CD14-positive monocyte (primary cell): Measurements from ENCODE around the gene AP1M2. TPM values are rescaled to one million over a fixed set of nuclear protein-coding genes. Genes with fewer than 3 reads are reported as not detected.

Experiments used
- DNase-seq, 3 donors: peaks; one replicate each; pipeline ENCODE4 v3.0.0-alpha.2; 2011 to 2022
- H2AFZ ChIP-seq: 2 replicates; pipeline ENCODE4 v1.6.0; 2012; ENCODE audit warnings: mild to moderate bottlenecking, low read depth, low read length, inconsistent platforms; ENCODE audit not compliant: insufficient read depth, poor library complexity, severe bottlenecking
- H3K27ac ChIP-seq, 2 donors: 1 replicate in 1 of 2; 2 replicates in 1 of 2; pipeline ENCODE4 v1.5.1; 2012 to 2013; ENCODE audit warnings: low read length in 2 of 2, control low read depth in 1 of 2, inconsistent platforms in 1 of 2, low read depth in 1 of 2, mild to moderate bottlenecking in 1 of 2
- H3K27me3 ChIP-seq, 2 donors: one replicate each; pipeline versions ENCODE4 v1.6.0 to v1.6.1; 2011 to 2013; ENCODE audit warnings: low read length in 2 of 2; ENCODE audit not compliant: control insufficient read depth in 2 of 2, insufficient read depth in 2 of 2
- H3K36me3 ChIP-seq, 2 donors: replicated peaks in 1 of 2; 1 replicate in 1 of 2; 2 replicates in 1 of 2; pipeline versions ENCODE4 v1.5.1 to v1.6.1; 2012 to 2013; ENCODE audit warnings: low read length in 2 of 2, control low read depth in 1 of 2, inconsistent platforms in 1 of 2, mild to moderate bottlenecking in 1 of 2; ENCODE audit not compliant: insufficient read depth in 2 of 2, control insufficient read depth in 1 of 2
- H3K4me1 ChIP-seq, 2 donors: 1 replicate in 1 of 2; 2 replicates in 1 of 2; pipeline versions ENCODE4 v1.5.1 to v1.6.1; 2012 to 2013; ENCODE audit warnings: low read length in 2 of 2, control low read depth in 1 of 2, inconsistent platforms in 1 of 2, mild to moderate bottlenecking in 1 of 2, moderate library complexity in 1 of 2; ENCODE audit not compliant: insufficient read depth in 2 of 2, control insufficient read depth in 1 of 2
- H3K4me2 ChIP-seq: replicated peaks from 2 replicates; pipeline ENCODE3; 2012; ENCODE audit warnings: low read length, moderate library complexity, mild to moderate bottlenecking; ENCODE audit not compliant: poor library complexity, severe bottlenecking; ENCODE audit errors: extremely low read depth
- H3K4me3 ChIP-seq, 3 experiments: fragments of 200-600 bp in 1 of 3; sonication (generic) in 1 of 3; replicated peaks in 1 of 3; 1 replicate in 2 of 3; 2 replicates in 1 of 3; pipeline ENCODE4 v1.5.1; 2011 to 2013; ENCODE audit warnings: low read length in 3 of 3, mild to moderate bottlenecking in 3 of 3, control low read depth in 2 of 3, low read depth in 2 of 3, inconsistent platforms in 1 of 3, moderate library complexity in 1 of 3
- H3K79me2 ChIP-seq: 2 replicates; pipeline ENCODE4 v1.6.0; 2012; ENCODE audit warnings: mild to moderate bottlenecking, control low read depth, inconsistent platforms, low read length, moderate library complexity; ENCODE audit not compliant: insufficient read depth
- H3K9ac ChIP-seq: 2 replicates; pipeline ENCODE4 v1.6.0; 2017; ENCODE audit warnings: low read length, mild to moderate bottlenecking; ENCODE audit not compliant: insufficient read depth, poor library complexity, severe bottlenecking
- H3K9me3 ChIP-seq, 2 donors: replicated peaks in 1 of 2; 1 replicate in 1 of 2; 2 replicates in 1 of 2; pipeline versions ENCODE4 v1.5.1 to v1.6.1; 2012 to 2013; ENCODE audit warnings: low read length in 2 of 2, control low read depth in 1 of 2; ENCODE audit not compliant: control insufficient read depth in 1 of 2, insufficient read depth in 1 of 2
- H4K20me1 ChIP-seq: 2 replicates; pipeline ENCODE4 v1.6.0; 2012; ENCODE audit warnings: mild to moderate bottlenecking, low read length, control low read depth, moderate library complexity; ENCODE audit not compliant: insufficient read depth
- H3K27ac Mint-ChIP-seq, 7 donors: one replicate each; pipeline ENCODE4 v1.8.0; 2020; ENCODE audit warnings: mild to moderate bottlenecking in 7 of 7, mixed read lengths in 7 of 7, moderate library complexity in 6 of 7, inconsistent platforms in 2 of 7
- H3K27me3 Mint-ChIP-seq, 3 donors: one replicate each; pipeline ENCODE4 v1.8.0; 2021 to 2022; ENCODE audit warnings: low read depth in 3 of 3, mild to moderate bottlenecking in 3 of 3, mixed read lengths in 3 of 3, moderate library complexity in 3 of 3, inconsistent platforms in 1 of 3
- H3K36me3 Mint-ChIP-seq, 2 donors: one replicate each; pipeline ENCODE4 v1.8.0; 2020; ENCODE audit warnings: mixed read lengths in 2 of 2, inconsistent platforms in 1 of 2, mild to moderate bottlenecking in 1 of 2
- H3K4me1 Mint-ChIP-seq: one replicate; pipeline ENCODE4 v1.8.0; 2020; ENCODE audit warnings: mild to moderate bottlenecking, mixed read lengths
- H3K4me3 Mint-ChIP-seq, 2 donors: one replicate each; pipeline ENCODE4 v1.8.0; 2020; ENCODE audit warnings: mild to moderate bottlenecking in 2 of 2, mixed read lengths in 2 of 2, moderate library complexity in 1 of 2
- H3K9me3 Mint-ChIP-seq, 7 donors: one replicate each; pipeline ENCODE4 v1.8.0; 2020 to 2022; ENCODE audit warnings: mixed read lengths in 7 of 7, mild to moderate bottlenecking in 6 of 7, moderate library complexity in 6 of 7, inconsistent platforms in 2 of 7
- WGBS: methylation state at CpG from one replicate; pipeline ENCODE4 v1.1.5; 2013; ENCODE audit warnings: missing lambda C conversion rate; ENCODE audit not compliant: insufficient coverage; 5-methylcytosine and 5-hydroxymethylcytosine counted together
- intact Hi-C, 2 donors: fragments of 100-400 bp; cut with micrococcal nuclease; formaldehyde crosslinking; loops; one replicate each; pipeline versions ENCODE4 v1.15.0 to v1.15.1; 2023
- polyA plus RNA-seq, 3 donors: library from polyadenylated mRNA; depleted of rRNA in 1 of 3; unstranded in 2 of 3; stranded (reverse) in 1 of 3; fragments of 300-500 nt in 2 of 3; fragments of >200 nt in 1 of 3; fragmentation: Illumina TruSeq in 2 of 3; gene quantifications; 1 replicate in 2 of 3; 2 replicates in 1 of 3; pipeline ENCODE4 v1.2.3, GENCODE V29; 2012 to 2021
- TF ChIP-seq, protein P1 (sequence below): fragments of 200-600 bp; IDR thresholded peaks from one replicate; pipeline ENCODE4 v1.8.0; 2022; ENCODE audit warnings: antibody characterized with exemption, mild to moderate bottlenecking

Gene AP1M2
- polyA plus RNA-seq, 3 donors = 0.36 TPM; not detected in 2

DNA sequence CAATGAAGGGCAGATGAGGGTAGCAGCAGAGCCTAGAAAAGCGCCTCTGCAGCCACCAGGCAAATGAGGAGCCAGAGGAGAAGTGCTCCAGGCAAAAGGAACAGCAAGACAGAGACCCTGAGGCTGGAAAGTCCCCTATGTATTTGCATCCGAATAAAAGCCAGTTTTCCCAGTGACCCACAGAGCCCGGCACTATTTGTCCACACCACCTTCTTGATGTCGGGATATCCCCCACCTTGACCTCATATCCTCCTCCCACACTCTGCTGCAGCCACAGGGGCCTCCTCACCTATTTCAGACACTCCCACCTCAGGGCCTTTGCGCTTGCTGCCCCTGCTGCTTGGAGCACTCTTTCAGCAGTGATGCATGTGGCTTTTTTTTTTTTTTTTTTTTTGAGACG, 36.8 kb downstream of the AP1M2 start:
- H3K4me2 ChIP-seq = no peak overlapping the region
- Mint-ChIP-seq H3K27me3 (peaks cover 0 to 1% (median 0%) of the 10 kb centered on the region in 3 donors), H3K4me1 (peaks cover 11% of the 10 kb centered on the region), H3K9me3 (peaks cover 0 to 8% (median 1%) of the 10 kb centered on the region in 7 donors), H3K36me3 (peaks cover 62 to 83% of the 10 kb centered on the region in 2 donors), H3K27ac (peak overlapping the region in 4 of 7 donors; percentile 15 to 64 (median 49)), H3K4me3 (no peak overlapping the region)
- H3K9me3 ChIP-seq = peaks cover 0 to 4% of the 10 kb centered on the region in 2 donors
- DNase-seq = no peak
- H3K4me1 ChIP-seq = peaks cover 2 to 8% of the 10 kb centered on the region in 2 donors
- H3K36me3 ChIP-seq = peaks cover 66 to 84% of the 10 kb centered on the region in 2 donors
- intact Hi-C loops = loop anchor here in 1 of 2 donors (1.0 kb wide), 1 partner anchor 9 kb away; no protein-coding TSS in a partner anchor
- TF ChIP-seq, protein P1, sequence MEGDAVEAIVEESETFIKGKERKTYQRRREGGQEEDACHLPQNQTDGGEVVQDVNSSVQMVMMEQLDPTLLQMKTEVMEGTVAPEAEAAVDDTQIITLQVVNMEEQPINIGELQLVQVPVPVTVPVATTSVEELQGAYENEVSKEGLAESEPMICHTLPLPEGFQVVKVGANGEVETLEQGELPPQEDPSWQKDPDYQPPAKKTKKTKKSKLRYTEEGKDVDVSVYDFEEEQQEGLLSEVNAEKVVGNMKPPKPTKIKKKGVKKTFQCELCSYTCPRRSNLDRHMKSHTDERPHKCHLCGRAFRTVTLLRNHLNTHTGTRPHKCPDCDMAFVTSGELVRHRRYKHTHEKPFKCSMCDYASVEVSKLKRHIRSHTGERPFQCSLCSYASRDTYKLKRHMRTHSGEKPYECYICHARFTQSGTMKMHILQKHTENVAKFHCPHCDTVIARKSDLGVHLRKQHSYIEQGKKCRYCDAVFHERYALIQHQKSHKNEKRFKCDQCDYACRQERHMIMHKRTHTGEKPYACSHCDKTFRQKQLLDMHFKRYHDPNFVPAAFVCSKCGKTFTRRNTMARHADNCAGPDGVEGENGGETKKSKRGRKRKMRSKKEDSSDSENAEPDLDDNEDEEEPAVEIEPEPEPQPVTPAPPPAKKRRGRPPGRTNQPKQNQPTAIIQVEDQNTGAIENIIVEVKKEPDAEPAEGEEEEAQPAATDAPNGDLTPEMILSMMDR = no peak
- WGBS = 100% methylated on average over 3 of the region's 6 CpGs
- peaks cover 20% of the 10 kb centered on the region for H3K79me2 ChIP-seq
- H3K9ac ChIP-seq = no peak overlapping the region
- no peak overlapping the region for H3K27ac ChIP-seq
- peaks cover 49% of the 10 kb centered on the region for H4K20me1 ChIP-seq
- no peak overlapping the region for H3K4me3 ChIP-seq
- H2AFZ ChIP-seq = no peak overlapping the region
- H3K27me3 ChIP-seq = no peaks in the 10 kb centered on the region

DNA sequence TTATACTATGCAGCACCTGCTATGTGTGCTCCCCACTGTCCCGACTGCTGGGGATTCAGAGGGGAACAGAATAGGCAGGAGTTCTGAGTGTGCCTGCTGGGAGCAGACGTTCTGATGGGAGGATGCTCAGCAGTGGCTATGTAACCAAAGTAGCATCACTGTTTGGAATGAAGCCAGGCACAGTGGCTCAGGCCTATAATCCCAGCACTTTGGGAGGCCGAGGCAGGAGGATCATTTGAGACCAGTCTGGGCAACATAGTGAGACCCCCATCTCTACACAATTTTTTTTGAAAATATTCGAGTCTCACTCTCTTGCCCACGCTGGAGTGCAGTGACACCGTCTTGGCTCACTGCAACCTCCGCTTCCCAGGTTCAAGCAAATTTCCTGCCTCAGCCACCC, 37.4 kb downstream of the AP1M2 start:
- Histone ChIP-seq H3K27me3 (no peaks in the 10 kb centered on the region), H3K9ac (no peak overlapping the region), H3K27ac (no peak overlapping the region), H3K79me2 (peaks cover 26% of the 10 kb centered on the region), H3K4me3 (no peak overlapping the region), H2AFZ (no peak overlapping the region), H3K4me1 (peaks cover 8 to 14% of the 10 kb centered on the region in 2 donors), H4K20me1 (peaks cover 43% of the 10 kb centered on the region), H3K9me3 (peaks cover 0 to 4% of the 10 kb centered on the region in 2 donors), H3K36me3 (peaks cover 61 to 78% of the 10 kb centered on the region in 2 donors), H3K4me2 (no peak overlapping the region)
- H3K9me3 Mint-ChIP-seq = peaks cover 0 to 8% (median 1%) of the 10 kb centered on the region in 7 donors
- TF ChIP-seq, protein P1 = no peak
- intact Hi-C loops = loop anchor here in 1 of 2 donors (1.0 kb wide), 1 partner anchor 8 kb away; no protein-coding TSS in a partner anchor
- peaks cover 57 to 77% of the 10 kb centered on the region in 2 donors for H3K36me3 Mint-ChIP-seq
- peaks cover 0 to 3% (median 0%) of the 10 kb centered on the region in 3 donors for H3K27me3 Mint-ChIP-seq
- H3K4me3 Mint-ChIP-seq = no peak overlapping the region
- DNase-seq = no peak
- H3K27ac Mint-ChIP-seq = peak overlapping the region in 1 of 7 donors; percentile 15
- H3K4me1 Mint-ChIP-seq = peaks cover 17% of the 10 kb centered on the region
- WGBS = 96% methylated on average over 5 of the region's 7 CpGs
